CMK (cell line): ENCODE measurements around the gene COA1.
"Not testable (repeated sequence)": the region's sequence is repeated elsewhere in the genome, so short reads cannot be mapped to it uniquely, and the experiment has no call there.

ENCODE experiments used
- DNase-seq: peaks from one replicate; pipeline ENCODE4 v3.0.0-alpha.2; 2010; ENCODE audit warnings: low read depth

Gene COA1

GRCh38 chr7:43758029-43758821 lies 28.9 kb upstream of the COA1 start, which contains the start of gene BLVRA:
Gene BLVRA, plus strand, starts transcription at chr7:43758680. Its CDS starts 12,479 bp downstream, at chr7:43771159.
- peak; percentile 76 for DNase-seq

- no peak for DNase-seq
Measured at GRCh38 chr7:43757073-43757720, 27.9 kb upstream of the COA1 start.

GRCh38 chr7:43756368-43757072 lies 27.2 kb upstream of the COA1 start:
- no peak for DNase-seq

GRCh38 chr7:43754596-43754995 lies 25.3 kb upstream of the COA1 start:
- no peak for DNase-seq

GRCh38 chr7:43753843-43754242 lies 24.5 kb upstream of the COA1 start:
- no peak for DNase-seq

- DNase-seq = no peak
Measured at GRCh38 chr7:43753271-43753810, 24.0 kb upstream of the COA1 start.

- no peak for DNase-seq
Measured at GRCh38 chr7:43752411-43752810, 23.1 kb upstream of the COA1 start.

- DNase-seq = peak; percentile 72
Measured at GRCh38 chr7:43750016-43750887, 20.9 kb upstream of the COA1 start.

GRCh38 chr7:43749383-43749940 lies 20.1 kb upstream of the COA1 start:
- DNase-seq = no peak

- DNase-seq = no peak
Measured at GRCh38 chr7:43747328-43748105, 18.2 kb upstream of the COA1 start.

GRCh38 chr7:43742692-43743091 lies 13.4 kb upstream of the COA1 start:
- DNase-seq = no peak

- DNase-seq = no peak
Measured at GRCh38 chr7:43737467-43738127, 8.3 kb upstream of the COA1 start.

- DNase-seq = peak; percentile 70
Measured at GRCh38 chr7:43735802-43736603, 6.7 kb upstream of the COA1 start.

- DNase-seq = no peak
Measured at GRCh38 chr7:43735403-43735801, 6.1 kb upstream of the COA1 start.

GRCh38 chr7:43734575-43735332 lies 5.4 kb upstream of the COA1 start:
- DNase-seq = peak; percentile 63

- not testable (repeated sequence) for DNase-seq
Measured at GRCh38 chr7:43731494-43731893, 2.2 kb upstream of the COA1 start.

GRCh38 chr7:43729924-43730248 lies 563 bp upstream of the COA1 start:
- DNase-seq = no peak

GRCh38 chr7:43727494-43727893 lies 1.8 kb downstream of the COA1 start:
- no peak for DNase-seq
